PFSK-1 (cell line): ENCODE measurements around the gene SAP30L.

ENCODE experiments used
- FOXP2 ChIP-seq: optimal IDR thresholded peaks from 2 replicates; pipeline ENCODE3; 2011; ENCODE audit warnings: borderline replicate concordance, control low read depth, inconsistent platforms; ENCODE audit not compliant: insufficient read depth; ENCODE audit errors: extremely low read length, extremely low read depth
- POLR2AphosphoS5 ChIP-seq: IDR thresholded peaks from 2 replicates; pipeline ENCODE4 v1.6.1; 2012; ENCODE audit warnings: low read depth, mild to moderate bottlenecking, control low read depth, low read length, moderate library complexity
- SIN3A ChIP-seq: IDR thresholded peaks from 2 replicates; pipeline ENCODE4 v1.6.1; 2012; ENCODE audit warnings: mild to moderate bottlenecking, low read length, moderate library complexity, borderline replicate concordance; ENCODE audit not compliant: insufficient read depth
- TAF1 ChIP-seq: IDR thresholded peaks from 2 replicates; pipeline ENCODE4 v1.6.1; 2012; ENCODE audit warnings: low read length, control low read depth, borderline replicate concordance; ENCODE audit not compliant: insufficient read depth
- TF ChIP-seq, protein P1 (sequence below), 2 experiments: IDR thresholded peaks; 2 replicates each; pipeline versions ENCODE4 v1.6.1 to v1.8.0; 2011 to 2012; ENCODE audit warnings: low read depth in 2 of 2, low read length in 2 of 2, control low read depth in 1 of 2, inconsistent platforms in 1 of 2, mild to moderate bottlenecking in 1 of 2, moderate library complexity in 1 of 2; ENCODE audit not compliant: insufficient read depth in 1 of 2

SAP30L gene

DNA sequence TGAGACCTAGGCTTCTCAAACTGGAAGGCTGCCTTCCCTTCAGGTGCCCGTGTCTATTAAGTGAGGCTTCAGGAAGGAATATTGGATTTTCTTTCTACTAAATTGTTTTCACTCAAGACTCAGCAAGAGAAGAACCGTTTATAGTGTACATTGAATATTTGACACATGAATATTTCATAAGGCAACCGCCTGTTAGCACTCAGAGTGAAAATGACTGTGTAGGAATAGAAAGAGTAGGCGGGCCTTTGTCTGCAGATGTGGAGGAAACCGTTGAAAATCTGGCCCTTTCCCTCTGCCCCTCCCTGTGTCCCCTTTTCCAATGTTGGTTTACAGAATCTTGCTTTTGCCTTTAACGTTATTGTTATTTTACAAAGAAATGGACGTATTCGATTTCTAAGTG is 6.2 kb downstream of the SAP30L start:
- TF ChIP-seq, protein P1, sequence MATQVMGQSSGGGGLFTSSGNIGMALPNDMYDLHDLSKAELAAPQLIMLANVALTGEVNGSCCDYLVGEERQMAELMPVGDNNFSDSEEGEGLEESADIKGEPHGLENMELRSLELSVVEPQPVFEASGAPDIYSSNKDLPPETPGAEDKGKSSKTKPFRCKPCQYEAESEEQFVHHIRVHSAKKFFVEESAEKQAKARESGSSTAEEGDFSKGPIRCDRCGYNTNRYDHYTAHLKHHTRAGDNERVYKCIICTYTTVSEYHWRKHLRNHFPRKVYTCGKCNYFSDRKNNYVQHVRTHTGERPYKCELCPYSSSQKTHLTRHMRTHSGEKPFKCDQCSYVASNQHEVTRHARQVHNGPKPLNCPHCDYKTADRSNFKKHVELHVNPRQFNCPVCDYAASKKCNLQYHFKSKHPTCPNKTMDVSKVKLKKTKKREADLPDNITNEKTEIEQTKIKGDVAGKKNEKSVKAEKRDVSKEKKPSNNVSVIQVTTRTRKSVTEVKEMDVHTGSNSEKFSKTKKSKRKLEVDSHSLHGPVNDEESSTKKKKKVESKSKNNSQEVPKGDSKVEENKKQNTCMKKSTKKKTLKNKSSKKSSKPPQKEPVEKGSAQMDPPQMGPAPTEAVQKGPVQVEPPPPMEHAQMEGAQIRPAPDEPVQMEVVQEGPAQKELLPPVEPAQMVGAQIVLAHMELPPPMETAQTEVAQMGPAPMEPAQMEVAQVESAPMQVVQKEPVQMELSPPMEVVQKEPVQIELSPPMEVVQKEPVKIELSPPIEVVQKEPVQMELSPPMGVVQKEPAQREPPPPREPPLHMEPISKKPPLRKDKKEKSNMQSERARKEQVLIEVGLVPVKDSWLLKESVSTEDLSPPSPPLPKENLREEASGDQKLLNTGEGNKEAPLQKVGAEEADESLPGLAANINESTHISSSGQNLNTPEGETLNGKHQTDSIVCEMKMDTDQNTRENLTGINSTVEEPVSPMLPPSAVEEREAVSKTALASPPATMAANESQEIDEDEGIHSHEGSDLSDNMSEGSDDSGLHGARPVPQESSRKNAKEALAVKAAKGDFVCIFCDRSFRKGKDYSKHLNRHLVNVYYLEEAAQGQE (IDR thresholded peaks at IDR 0.05; ENCODE audit: insufficient read depth in 1 of 2, low read depth in 2 of 2, low read length in 2 of 2), result no peak
- TF ChIP-seq POLR2AphosphoS5 (no peak), FOXP2 (no peak), TAF1 (no peak), SIN3A (no peak)

GRCh38 chr5:154455585-154455984 is 9.8 kb downstream of the SAP30L start:
- no peak for TF ChIP-seq SIN3A
- no peak for TF ChIP-seq FOXP2
- TF ChIP-seq, protein P1 (IDR thresholded peaks at IDR 0.05; ENCODE audit: insufficient read depth in 1 of 2, low read depth in 2 of 2, low read length in 2 of 2), result no peak
- TF ChIP-seq POLR2AphosphoS5, result no peak
- TF ChIP-seq TAF1, result no peak

- TF ChIP-seq POLR2AphosphoS5 (no peak), SIN3A (no peak), FOXP2 (no peak), TAF1 (no peak)
- TF ChIP-seq, protein P1 (IDR thresholded peaks at IDR 0.05; ENCODE audit: insufficient read depth in 1 of 2, low read depth in 2 of 2, low read length in 2 of 2), result no peak
Measured at GRCh38 chr5:154456540-154456939, 10.7 kb downstream of the SAP30L start.

DNA sequence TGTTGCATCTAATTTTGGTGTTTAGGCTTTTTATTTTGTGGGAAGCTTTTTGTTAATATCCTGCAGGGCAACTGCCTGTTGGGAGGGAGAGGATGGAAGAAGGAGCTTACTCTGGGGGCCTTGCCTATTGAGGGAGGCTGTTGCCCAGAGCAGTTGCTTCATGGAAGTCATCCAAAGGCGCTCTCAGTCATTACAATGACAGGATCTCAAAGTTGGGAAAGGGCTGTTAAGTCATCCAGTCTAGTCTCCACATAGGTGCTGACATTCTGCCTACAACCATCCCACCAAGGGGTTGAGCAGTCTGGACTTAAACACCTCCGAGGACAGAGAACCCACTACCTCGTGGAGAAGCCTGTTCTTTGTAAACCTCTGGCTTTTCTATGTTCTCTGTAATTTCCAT is 13.2 kb downstream of the SAP30L start:
- TF ChIP-seq SIN3A (no peak), POLR2AphosphoS5 (no peak), FOXP2 (no peak), TAF1 (no peak)
- TF ChIP-seq, protein P1 (IDR thresholded peaks at IDR 0.05; ENCODE audit: insufficient read depth in 1 of 2, low read depth in 2 of 2, low read length in 2 of 2), result no peak

DNA sequence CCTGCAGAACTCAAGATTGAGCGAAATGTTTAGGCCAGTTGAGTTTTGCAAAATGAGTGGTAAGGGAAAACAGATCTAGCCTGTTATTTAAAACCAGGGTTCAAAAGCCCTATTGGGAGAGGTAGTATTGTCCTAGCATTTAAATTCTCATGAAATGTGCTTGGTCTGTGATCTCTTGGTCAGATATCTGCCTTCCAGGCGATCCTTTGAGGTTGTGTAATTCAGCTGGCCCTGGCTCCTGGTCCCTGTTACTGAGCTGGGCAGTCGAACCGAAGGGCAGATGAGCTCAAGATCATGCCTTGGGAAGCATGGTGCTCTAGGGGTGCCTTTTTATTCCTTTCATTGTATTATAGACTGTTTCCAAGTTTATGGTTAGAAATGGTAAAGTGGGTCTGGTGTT is 14.4 kb downstream of the SAP30L start:
- no peak for TF ChIP-seq TAF1
- no peak for TF ChIP-seq POLR2AphosphoS5
- TF ChIP-seq, protein P1 (IDR thresholded peaks at IDR 0.05; ENCODE audit: insufficient read depth in 1 of 2, low read depth in 2 of 2, low read length in 2 of 2), result no peak
- TF ChIP-seq FOXP2, result no peak
